Posterior cingulate gyrus (tissue), 11 donors: ENCODE measurements around the gene PIEZO2.
"Not testable (repeated sequence)": the region's sequence is repeated elsewhere in the genome, so short reads cannot be mapped to it uniquely, and the experiment has no call there.

Source experiments
- DNase-seq, 10 donors: peaks; one replicate each; pipeline versions ENCODE4 v3.0.0 to v3.0.0-alpha.2; 2020 to 2021; ENCODE audit warnings: mixed read lengths in 3 of 10
- intact Hi-C: fragments of 100-400 bp; cut with DNase I; formaldehyde crosslinking; loops from one replicate; pipeline ENCODE4 v1.15.1; 2023

Gene PIEZO2

GRCh38 chr18:10914610-10915009 lies 234.8 kb downstream of the PIEZO2 start:
- DNase-seq, intact Hi-C loops: not testable (repeated sequence)

GRCh38 chr18:10913919-10914318 lies 235.4 kb downstream of the PIEZO2 start:
- intact Hi-C loops: no loop called here
- no peak for DNase-seq

GRCh38 chr18:10912790-10913545 lies 236.4 kb downstream of the PIEZO2 start:
- no peak for DNase-seq
- intact Hi-C loops: no loop called here

- DNase-seq: no peak
- intact Hi-C loops: no loop called here
These were observed 239.6 kb downstream of the PIEZO2 start for GRCh38 chr18:10909724-10910123.

- DNase-seq: no peak
- intact Hi-C loops: no loop called here
These were observed 240.6 kb downstream of the PIEZO2 start for GRCh38 chr18:10908760-10909159.

GRCh38 chr18:10907749-10908148 lies 241.6 kb downstream of the PIEZO2 start:
- DNase-seq: no peak
- intact Hi-C loops: no loop called here

- no peak for DNase-seq
These were observed 248.0 kb downstream of the PIEZO2 start for GRCh38 chr18:10901329-10901728.

GRCh38 chr18:10900435-10900834 lies 248.9 kb downstream of the PIEZO2 start:
- no peak for DNase-seq
- intact Hi-C loops: no loop called here

More at GRCh38 chr18:10901329-10901728, 248.0 kb downstream of the PIEZO2 start:
- intact Hi-C loops: no loop called here

GRCh38 chr18:10899481-10899880 lies 249.9 kb downstream of the PIEZO2 start:
- intact Hi-C loops: no loop called here
- DNase-seq: no peak

GRCh38 chr18:10898417-10898974 lies 250.9 kb downstream of the PIEZO2 start:
- intact Hi-C loops: no loop called here
- DNase-seq: no peak

GRCh38 chr18:10896851-10897250 lies 252.5 kb downstream of the PIEZO2 start:
- intact Hi-C loops: no loop called here
- no peak for DNase-seq

- no peak for DNase-seq
- intact Hi-C loops: no loop called here
These were observed 253.4 kb downstream of the PIEZO2 start for GRCh38 chr18:10895976-10896375.

- intact Hi-C loops: no loop called here
- DNase-seq: no peak
These were observed 254.9 kb downstream of the PIEZO2 start for GRCh38 chr18:10894501-10894900.

GRCh38 chr18:10893761-10894160 lies 255.6 kb downstream of the PIEZO2 start:
- intact Hi-C loops: no loop called here
- no peak for DNase-seq

GRCh38 chr18:10893196-10893595 lies 256.2 kb downstream of the PIEZO2 start:
- intact Hi-C loops: no loop called here

GRCh38 chr18:10892786-10893185 lies 256.6 kb downstream of the PIEZO2 start:
- intact Hi-C loops: no loop called here
- DNase-seq: no peak

More at GRCh38 chr18:10893196-10893595, 256.2 kb downstream of the PIEZO2 start:
- no peak for DNase-seq

GRCh38 chr18:10890022-10890421 lies 259.3 kb downstream of the PIEZO2 start:
- intact Hi-C loops: no loop called here
- no peak for DNase-seq

GRCh38 chr18:10878703-10879102 lies 270.7 kb downstream of the PIEZO2 start:
- intact Hi-C loops: no loop called here
- no peak for DNase-seq

GRCh38 chr18:10877987-10878386 lies 271.4 kb downstream of the PIEZO2 start:
- intact Hi-C loops: no loop called here

GRCh38 chr18:10875811-10876210 lies 273.6 kb downstream of the PIEZO2 start:
- intact Hi-C loops: no loop called here
- DNase-seq: no peak

More at GRCh38 chr18:10877987-10878386, 271.4 kb downstream of the PIEZO2 start:
- DNase-seq: no peak

GRCh38 chr18:10872304-10872703 lies 277.1 kb downstream of the PIEZO2 start:
- DNase-seq: no peak
- intact Hi-C loops: no loop called here

GRCh38 chr18:10864722-10865121 lies 284.6 kb downstream of the PIEZO2 start:
- intact Hi-C loops: no loop called here
- no peak for DNase-seq
